ENCODE data around the gene CTTN.

GRCh38 chr11:70415642-70416395 is 17.5 kb downstream of the CTTN start:
- TF ChIP-seq CTCF (IDR thresholded peaks at IDR 0.05) = no peak
- TF ChIP-seq POLR2A (IDR thresholded peaks at IDR 0.05) = no peak
